GM18520 (cell line): Measurements from ENCODE around the gene ETV5.
"Not testable (repeated sequence)": the region's sequence is repeated elsewhere in the genome, so short reads cannot be mapped to it uniquely, and the experiment has no call there.

Source experiments
- ATAC-seq: cut with Tn5 transposase; IDR thresholded peaks from one replicate; pipeline ENCODE4 v1.9.1; 2021; ENCODE audit not compliant: unreplicated experiment

ETV5 gene

DNA sequence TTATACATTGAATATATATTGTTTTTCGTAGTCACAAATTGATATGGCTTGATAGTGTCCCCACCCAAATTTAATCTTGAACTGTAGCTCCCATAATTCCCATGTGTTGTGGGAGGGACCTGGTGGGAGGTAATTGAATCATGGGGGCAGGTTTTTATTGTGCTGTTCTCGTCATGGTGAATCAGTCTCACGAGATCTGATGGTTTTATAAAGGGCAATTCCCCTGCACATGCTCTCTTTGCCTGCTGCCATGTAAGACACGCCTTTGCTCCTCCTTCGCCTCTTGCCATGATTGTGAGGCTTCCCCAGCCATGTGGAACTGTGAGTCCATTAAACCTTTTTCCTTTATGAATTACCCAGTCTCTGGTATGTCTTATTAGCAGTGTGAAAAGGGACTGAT is 82.9 kb downstream of the ETV5 start:
- not testable (repeated sequence) for ATAC-seq

GRCh38 chr3:186025161-186025560 is 83.7 kb downstream of the ETV5 start:
- ATAC-seq, result no peak

GRCh38 chr3:186024210-186024609 is 84.7 kb downstream of the ETV5 start:
- no peak for ATAC-seq

- ATAC-seq, result no peak
Observed at GRCh38 chr3:186022931-186023330, 86.0 kb downstream of the ETV5 start.

DNA sequence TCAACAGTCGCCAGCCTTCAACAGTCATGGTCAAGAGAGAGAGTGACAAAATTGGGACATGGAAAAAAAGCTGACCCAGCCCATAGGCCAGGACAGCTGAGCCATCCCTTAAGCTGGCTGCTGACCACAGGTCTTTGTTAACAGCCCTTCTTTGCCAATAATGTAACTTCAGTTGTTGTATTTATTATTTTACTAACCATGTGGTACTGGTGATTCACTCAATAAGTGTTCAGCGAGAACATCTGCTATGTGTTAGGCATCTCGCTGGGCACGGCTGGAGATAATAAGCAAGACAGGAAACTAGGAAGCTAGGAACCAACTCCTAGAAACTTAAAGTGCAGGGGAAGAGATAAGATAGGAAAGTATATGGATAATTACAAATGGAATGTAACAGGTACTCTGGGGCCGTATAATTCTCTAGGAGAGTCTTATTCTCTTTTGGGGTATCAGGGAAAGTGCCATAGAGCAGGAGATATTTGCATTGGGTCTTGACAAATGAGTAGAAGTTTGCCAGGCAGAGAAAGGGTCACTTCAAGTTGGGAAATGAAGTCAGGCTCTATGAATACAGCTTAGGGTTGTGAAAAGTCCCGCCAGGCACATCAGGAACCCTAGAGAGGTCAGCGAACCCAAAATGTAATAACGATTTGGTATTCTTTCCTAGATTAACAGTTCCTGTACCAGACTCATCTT is 87.1 kb downstream of the ETV5 start:
- ATAC-seq, result no peak

DNA sequence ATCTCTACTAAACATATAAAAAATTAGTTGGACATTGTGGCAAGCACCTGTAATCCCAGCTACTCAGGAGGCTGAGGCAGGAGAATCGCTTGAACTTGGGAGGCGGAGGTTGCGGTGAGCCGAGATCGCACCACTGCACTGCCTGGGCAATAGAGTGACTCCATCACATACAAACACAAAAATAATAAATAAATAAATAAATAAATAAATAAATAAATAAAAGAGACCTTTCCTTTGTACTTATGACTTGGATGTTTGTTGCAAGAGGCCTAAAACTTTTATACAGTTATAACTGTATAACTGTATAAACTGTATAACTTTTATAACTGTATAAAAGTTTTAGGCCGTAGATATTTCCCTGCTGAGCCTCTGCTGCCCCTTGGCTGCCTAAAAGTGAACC is 87.6 kb downstream of the ETV5 start:
- not testable (repeated sequence) for ATAC-seq

- not testable (repeated sequence) for ATAC-seq
Observed at GRCh38 chr3:186019288-186019687, 89.6 kb downstream of the ETV5 start.

GRCh38 chr3:186014866-186015265 is 94.0 kb downstream of the ETV5 start:
- no peak for ATAC-seq

- ATAC-seq, result no peak
Observed at GRCh38 chr3:186013312-186013711, 95.6 kb downstream of the ETV5 start.

GRCh38 chr3:186012137-186012536 is 96.8 kb downstream of the ETV5 start:
- ATAC-seq, result no peak

- no peak for ATAC-seq
Observed at GRCh38 chr3:186004671-186005070, 104.2 kb downstream of the ETV5 start.

GRCh38 chr3:186004209-186004608 is 104.7 kb downstream of the ETV5 start:
- ATAC-seq, result no peak

DNA sequence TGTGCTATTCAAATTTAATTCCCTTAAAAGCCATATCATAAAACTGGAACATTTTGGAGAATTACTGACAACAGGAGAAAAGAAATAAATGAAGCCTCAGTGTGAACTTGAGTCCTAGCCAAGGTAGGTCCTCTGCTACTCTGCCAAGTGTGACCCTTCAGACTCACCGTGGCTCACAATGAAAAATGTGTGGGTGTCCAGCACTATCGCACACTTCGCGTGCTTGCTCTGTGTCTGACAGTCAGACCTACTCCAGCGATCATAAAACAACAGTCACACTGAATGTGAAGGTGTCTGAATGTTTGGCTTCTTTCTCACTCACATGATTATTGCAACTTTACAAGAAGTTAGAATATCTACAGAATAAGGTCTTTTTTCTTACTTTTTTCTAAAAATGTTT is 105.3 kb downstream of the ETV5 start:
- ATAC-seq, result no peak

- ATAC-seq, result no peak
Observed at GRCh38 chr3:186002884-186003472, 105.9 kb downstream of the ETV5 start.

- no peak for ATAC-seq
Observed at GRCh38 chr3:186001842-186002241, 107.0 kb downstream of the ETV5 start.

DNA sequence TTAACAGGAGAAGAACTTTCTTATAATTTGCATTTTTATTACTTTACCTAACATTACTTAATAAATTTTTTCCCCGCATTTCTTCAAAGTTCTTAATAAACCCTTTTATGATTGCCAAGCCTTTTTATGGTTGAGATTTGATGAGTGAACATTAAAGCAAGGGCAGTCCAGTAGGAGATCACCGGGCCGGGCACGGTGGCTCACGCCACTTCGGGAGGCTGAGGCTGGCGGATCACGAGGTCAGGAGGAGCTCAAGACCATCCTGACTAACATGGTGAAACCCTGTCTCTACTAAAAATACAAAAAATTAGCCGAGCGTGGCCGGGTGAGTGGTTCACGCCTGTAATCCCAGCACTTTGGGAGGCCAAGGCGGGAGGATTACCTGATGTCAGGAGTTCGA is 109.7 kb downstream of the ETV5 start:
- no peak for ATAC-seq

DNA sequence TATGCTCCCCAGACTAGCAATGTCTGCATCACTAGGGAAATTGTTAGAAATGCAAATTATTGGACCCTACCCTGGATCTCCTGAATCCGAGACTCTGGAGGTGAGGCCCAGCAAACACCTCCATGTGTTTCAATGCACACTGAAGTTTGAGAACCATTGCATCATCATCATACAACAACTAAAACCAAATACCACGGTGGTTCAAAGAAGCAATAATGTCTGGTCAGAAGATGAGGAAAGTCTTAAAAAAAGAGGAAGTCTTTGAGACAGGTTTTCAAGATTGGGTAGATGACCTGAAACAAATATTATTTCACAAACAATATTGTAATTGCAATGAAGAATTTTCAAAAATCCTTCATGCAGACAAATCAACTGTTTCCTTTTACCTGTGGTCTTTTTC is 110.8 kb downstream of the ETV5 start:
- ATAC-seq, result no peak

DNA sequence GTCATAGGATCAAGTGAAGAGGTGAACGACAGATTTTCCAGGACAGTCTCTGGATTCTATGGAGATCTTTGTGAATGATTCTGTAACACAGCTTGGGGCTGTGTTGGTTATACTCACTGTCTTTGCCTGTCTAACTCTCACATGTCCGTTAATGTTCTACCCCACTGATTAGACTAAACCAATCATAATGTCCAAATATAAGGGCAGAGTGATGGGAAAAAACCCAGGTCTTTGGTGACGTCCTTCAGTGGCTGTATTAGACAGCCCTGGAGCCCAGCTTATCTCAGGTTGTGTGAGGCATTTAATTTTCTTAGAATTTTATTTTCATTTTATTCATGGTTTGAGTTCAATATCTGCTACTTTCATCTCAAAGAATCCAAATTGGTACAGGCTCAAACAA is 111.8 kb downstream of the ETV5 start:
- ATAC-seq, result no peak
